ENCODE measurements around the gene NDN.

Gene NDN

GRCh38 chr15:23690450-23690852, 3.3 kb upstream of the NDN start:
- DNase-seq (ENCODE audit: low spot score) = no peak
- Histone ChIP-seq H3K4me3 (no peak overlapping the region), H3K27ac (peak overlapping the region in 1 of 2 donors; percentile 0)
- TF ChIP-seq CTCF (IDR thresholded peaks at IDR 0.05) = no peak

GRCh38 chr15:23690015-23690414, 2.9 kb upstream of the NDN start:
- no peak for TF ChIP-seq CTCF (IDR thresholded peaks at IDR 0.05)
- no peak for DNase-seq (ENCODE audit: low spot score)
- Histone ChIP-seq H3K27ac (peak overlapping the region in 1 of 2 donors; percentile 0), H3K4me3 (no peak overlapping the region)

- Histone ChIP-seq H3K27ac (peak overlapping the region in 1 of 2 donors; percentile 58), H3K4me3 (peak overlapping the region; percentile 71)
- TF ChIP-seq CTCF (IDR thresholded peaks at IDR 0.05) = no peak
- DNase-seq (ENCODE audit: low spot score) = no peak
Measured at GRCh38 chr15:23686466-23687142, 501 bp downstream of the NDN start.

- DNase-seq (ENCODE audit: low spot score) = no peak
- no peak for TF ChIP-seq CTCF (IDR thresholded peaks at IDR 0.05)
- H3K27ac ChIP-seq = no peak overlapping the region
Measured at GRCh38 chr15:23671481-23671880, 15.6 kb downstream of the NDN start.

GRCh38 chr15:23670970-23671369, 16.1 kb downstream of the NDN start:
- Histone ChIP-seq H3K27ac (no peak overlapping the region), H3K4me3 (no peak overlapping the region)
- DNase-seq (ENCODE audit: low spot score) = no peak
- TF ChIP-seq CTCF (IDR thresholded peaks at IDR 0.05) = no peak

More at GRCh38 chr15:23671481-23671880, 15.6 kb downstream of the NDN start:
- no peak overlapping the region for H3K4me3 ChIP-seq

GRCh38 chr15:23663232-23663631, 23.9 kb downstream of the NDN start:
- DNase-seq (ENCODE audit: low spot score) = no peak
- TF ChIP-seq CTCF (IDR thresholded peaks at IDR 0.05) = no peak
- no peak overlapping the region for H3K27ac ChIP-seq
- no peak overlapping the region for H3K4me3 ChIP-seq

GRCh38 chr15:23648920-23649515, 38.1 kb downstream of the NDN start:
- H3K27ac ChIP-seq = no peak overlapping the region
- no peak for DNase-seq (ENCODE audit: low spot score)
- peak; percentile 25 for TF ChIP-seq CTCF (IDR thresholded peaks at IDR 0.05)
- H3K4me3 ChIP-seq = no peak overlapping the region
